RWPE1 (cell line): ENCODE results near the gene VASH1.

Experiments
- CTCF ChIA-PET: fragments of 350-600 bp; sonication (Branson Sonifier 250); formaldehyde crosslinking; extraction: SDS; loops from one replicate; lab custom pipeline; 2021; lab: Yijun Ruan, JAX
- POLR2A ChIA-PET: fragments of 400-600 bp; formaldehyde crosslinking; extraction: SDS; loops from one replicate; lab custom pipeline; 2020; ENCODE audit warnings: antibody characterized with exemption; ENCODE audit not compliant: low non-redundant PET; lab: Yijun Ruan, JAX
- DNase-seq: peaks from one replicate; pipeline ENCODE4 v3.0.0; 2012; ENCODE audit warnings: low spot score
- H3K27ac ChIP-seq: fragments of 450-650 bp; 2 replicates; pipeline ENCODE4 v1.5.1; 2017
- TF ChIP-seq, protein P1 (sequence below): fragments of 450-650 bp; conservative IDR thresholded peaks from 2 replicates; pipeline ENCODE4 v1.5.1; 2017; ENCODE audit warnings: low read depth, mild to moderate bottlenecking

VASH1 gene

DNA sequence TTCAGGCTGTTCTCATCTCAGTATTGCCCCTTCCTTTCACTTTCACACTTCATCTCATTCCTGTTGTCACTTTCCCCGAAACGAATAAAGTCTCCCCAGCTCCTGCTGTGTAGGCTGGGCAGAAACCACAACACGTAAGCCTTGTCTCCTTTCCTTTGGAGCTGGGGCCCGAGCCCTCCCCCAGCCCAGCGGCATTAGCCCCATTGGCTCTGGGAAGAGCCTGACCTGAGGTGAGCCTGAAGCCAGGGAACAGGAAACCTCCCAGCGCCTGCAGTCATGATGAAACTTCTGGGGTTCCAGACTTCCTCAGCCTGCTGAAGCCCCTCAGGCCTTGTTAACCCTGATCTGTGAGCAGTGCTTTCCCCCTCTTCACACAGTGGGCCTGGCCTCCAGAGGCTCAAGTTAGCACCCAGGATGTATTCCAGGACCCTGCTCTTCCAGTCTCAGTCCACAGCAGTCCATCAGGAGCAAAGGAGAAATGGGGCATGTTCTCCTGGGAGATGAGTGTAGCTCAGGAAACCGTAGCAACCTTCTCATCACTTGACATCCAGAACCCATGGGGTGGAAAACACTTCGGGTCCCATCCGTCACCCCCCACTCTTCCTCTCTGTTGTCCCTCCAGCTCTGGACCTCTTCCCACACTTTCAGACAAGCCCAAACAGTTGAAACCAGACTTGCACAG lies 21.8 kb downstream of the VASH1 start:
- CTCF ChIA-PET = interaction anchor here (0.6 to 0.8 kb wide), 2 partner anchors 73 to 286 kb away, joined by 4 read pairs; no protein-coding TSS in a partner anchor
- peak overlapping the region; percentile 34; the same call in 1 of the 2 replicates for H3K27ac ChIP-seq
- TF ChIP-seq, protein P1, sequence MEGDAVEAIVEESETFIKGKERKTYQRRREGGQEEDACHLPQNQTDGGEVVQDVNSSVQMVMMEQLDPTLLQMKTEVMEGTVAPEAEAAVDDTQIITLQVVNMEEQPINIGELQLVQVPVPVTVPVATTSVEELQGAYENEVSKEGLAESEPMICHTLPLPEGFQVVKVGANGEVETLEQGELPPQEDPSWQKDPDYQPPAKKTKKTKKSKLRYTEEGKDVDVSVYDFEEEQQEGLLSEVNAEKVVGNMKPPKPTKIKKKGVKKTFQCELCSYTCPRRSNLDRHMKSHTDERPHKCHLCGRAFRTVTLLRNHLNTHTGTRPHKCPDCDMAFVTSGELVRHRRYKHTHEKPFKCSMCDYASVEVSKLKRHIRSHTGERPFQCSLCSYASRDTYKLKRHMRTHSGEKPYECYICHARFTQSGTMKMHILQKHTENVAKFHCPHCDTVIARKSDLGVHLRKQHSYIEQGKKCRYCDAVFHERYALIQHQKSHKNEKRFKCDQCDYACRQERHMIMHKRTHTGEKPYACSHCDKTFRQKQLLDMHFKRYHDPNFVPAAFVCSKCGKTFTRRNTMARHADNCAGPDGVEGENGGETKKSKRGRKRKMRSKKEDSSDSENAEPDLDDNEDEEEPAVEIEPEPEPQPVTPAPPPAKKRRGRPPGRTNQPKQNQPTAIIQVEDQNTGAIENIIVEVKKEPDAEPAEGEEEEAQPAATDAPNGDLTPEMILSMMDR = no peak
- POLR2A ChIA-PET = no interaction called here
- no peak for DNase-seq

DNA sequence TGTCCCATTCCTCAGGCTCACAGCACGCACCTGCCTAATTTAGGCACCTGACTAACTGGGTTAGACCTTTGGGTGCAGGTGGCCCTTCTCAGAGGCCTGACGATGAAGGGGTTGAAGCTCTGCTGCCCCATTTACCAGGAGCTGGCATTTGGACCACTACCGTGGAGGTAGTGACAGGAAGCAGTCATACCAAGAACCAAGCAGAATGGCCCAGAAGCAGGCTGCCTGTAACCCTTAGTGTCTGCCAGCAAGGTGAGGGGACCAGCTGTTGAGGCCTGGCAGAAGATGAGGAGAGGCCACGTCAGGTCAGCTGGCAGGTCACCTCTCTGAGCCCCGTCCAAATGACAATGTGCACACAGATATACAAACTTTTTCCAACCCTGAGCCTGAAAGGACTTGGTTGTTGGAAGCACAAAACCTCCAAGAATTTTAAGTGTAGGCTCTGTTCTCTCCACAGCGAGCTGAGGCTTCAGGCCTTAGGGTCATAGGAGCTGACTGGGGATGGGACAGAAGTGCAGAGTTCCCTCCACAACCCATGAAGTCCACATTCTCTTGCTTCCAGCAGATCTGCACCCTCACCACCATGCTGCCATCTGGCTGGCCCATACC lies 23.1 kb downstream of the VASH1 start:
- H3K27ac ChIP-seq = no peak overlapping the region
- ChIA-PET POLR2A (no interaction called here), CTCF (interaction anchor here (0.5 to 1.9 kb wide), 4 partner anchors 32 to 993 kb away, joined by 3 to 10 read pairs (median 4); no protein-coding TSS in a partner anchor)
- no peak for DNase-seq
- TF ChIP-seq, protein P1 = no peak

- H3K27ac ChIP-seq = no peak overlapping the region
- POLR2A ChIA-PET = no interaction called here
- CTCF ChIA-PET = interaction anchor here (0.5 to 1.9 kb wide), 7 partner anchors 10 to 712 kb away, joined by 3 to 10 read pairs (median 3); no protein-coding TSS in a partner anchor
Observed at GRCh38 chr14:76784881-76785280, 23.6 kb downstream of the VASH1 start.

DNA sequence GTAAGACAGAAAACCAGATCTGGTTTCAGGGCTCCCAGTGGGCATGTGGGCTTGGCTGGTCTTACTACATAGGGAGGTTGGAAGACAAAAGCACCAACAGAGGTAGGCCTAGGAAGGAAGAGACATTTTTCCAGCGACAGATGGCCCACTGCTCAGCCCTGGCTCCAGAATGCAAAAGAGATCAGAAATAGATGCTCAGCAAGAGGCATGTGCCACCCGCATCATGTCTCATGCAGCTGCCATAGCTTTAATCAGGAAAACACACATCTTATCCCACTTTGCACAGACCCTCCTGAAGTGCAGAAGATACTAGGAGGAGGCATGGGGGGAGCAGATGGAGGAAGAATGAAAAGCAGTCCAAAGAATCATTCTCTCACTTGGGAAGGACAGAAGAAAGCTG lies 25.3 kb downstream of the VASH1 start:
- TF ChIP-seq, protein P1 = no peak
- no peak for DNase-seq
- POLR2A ChIA-PET = no interaction called here

More at GRCh38 chr14:76784881-76785280, 23.6 kb downstream of the VASH1 start:
- TF ChIP-seq, protein P1 = peak; percentile 40
- DNase-seq = peak; percentile 86

GRCh38 chr14:76792422-76792821 lies 31.2 kb downstream of the VASH1 start:
- TF ChIP-seq, protein P1 = no peak
- H3K27ac ChIP-seq = no peak overlapping the region
- ChIA-PET CTCF (no interaction called here), POLR2A (no interaction called here)
- no peak for DNase-seq

More for the DNA sequence above, 25.3 kb downstream of the VASH1 start:
- H3K27ac ChIP-seq = no peak overlapping the region
- CTCF ChIA-PET = interaction anchor here (0.5 kb wide), 1 partner anchor 294 kb away, joined by 4 read pairs; no protein-coding TSS in a partner anchor

GRCh38 chr14:76793324-76793723 lies 32.1 kb downstream of the VASH1 start:
- no peak overlapping the region for H3K27ac ChIP-seq
- TF ChIP-seq, protein P1 = no peak
- ChIA-PET POLR2A (no interaction called here), CTCF (no interaction called here)
- no peak for DNase-seq
